Gastroesophageal sphincter (tissue), 4 donors: Measurements from ENCODE around the gene RPN1. TPM values are rescaled to one million over a fixed set of nuclear protein-coding genes. Genes with fewer than 3 reads are reported as not detected.

Source experiments
- ATAC-seq: fragments of 150-250 bp; one replicate; pipeline ENCODE4 v1.9.1; 2016; ENCODE audit warnings: mild to moderate bottlenecking, moderate library complexity
- H3K27ac ChIP-seq, 4 donors: fragments of 200-600 bp; sonication (generic) in 3 of 4; 1 replicate in 3 of 4; 2 replicates in 1 of 4; pipeline ENCODE4 v1.5.1; 2016 to 2019
- H3K27me3 ChIP-seq: fragments of 200-600 bp; sonication (generic); one replicate; pipeline ENCODE4 v1.5.1; 2019
- H3K36me3 ChIP-seq, 2 donors: fragments of 200-600 bp; sonication (generic); one replicate each; pipeline ENCODE4 v1.5.1; 2019; ENCODE audit warnings: control low read depth in 1 of 2
- H3K4me1 ChIP-seq, 3 donors: fragments of 200-600 bp; sonication (generic); 1 replicate in 2 of 3; 2 replicates in 1 of 3; pipeline ENCODE4 v1.5.1; 2016 to 2019; ENCODE audit warnings: control low read depth in 2 of 3
- H3K4me3 ChIP-seq, 2 donors: fragments of 200-600 bp; sonication (generic); one replicate each; pipeline ENCODE4 v1.5.1; 2019; ENCODE audit warnings: mild to moderate bottlenecking in 1 of 2, moderate library complexity in 1 of 2
- H3K9me3 ChIP-seq, 3 donors: fragments of 200-600 bp; sonication (generic); one replicate each; pipeline ENCODE4 v1.5.1; 2017 to 2019; ENCODE audit warnings: control low read depth in 2 of 3
- CTCF ChIP-seq, 4 experiments: fragments of 200-600 bp in 2 of 4; fragments of 450-650 bp in 2 of 4; sonication (generic) in 1 of 4; IDR thresholded peaks; one replicate each; pipeline ENCODE4 v1.5.1; 2017 to 2019; ENCODE audit warnings: antibody characterized with exemption in 4 of 4, mild to moderate bottlenecking in 2 of 4, moderate library complexity in 2 of 4
- EP300 ChIP-seq: sonication (generic); formaldehyde crosslinking; IDR thresholded peaks from one replicate; pipeline ENCODE4 v1.6.1; 2017; ENCODE audit warnings: antibody characterized with exemption, mild to moderate bottlenecking
- POLR2A ChIP-seq, 2 donors: fragments of 450-650 bp; IDR thresholded peaks; one replicate each; pipeline ENCODE4 v1.6.1; 2017; ENCODE audit warnings: antibody characterized with exemption in 2 of 2, mild to moderate bottlenecking in 2 of 2, moderate library complexity in 1 of 2
- POLR2AphosphoS5 ChIP-seq: sonication (generic); formaldehyde crosslinking; IDR thresholded peaks from one replicate; pipeline ENCODE4 v1.6.1; 2017; ENCODE audit warnings: antibody characterized with exemption
- WGBS, 2 donors: methylation state at CpG; one replicate each; pipeline ENCODE4 v1.1.5; 2018; ENCODE audit warnings: low coverage in 1 of 2; 5-methylcytosine and 5-hydroxymethylcytosine counted together
- total RNA-seq, 4 donors: library from RNA; depleted of rRNA; stranded (reverse); fragments of >200 nt; gene quantifications; one replicate each; pipeline ENCODE4 v1.1.0, GENCODE V29; 2016

The RPN1 gene
- total RNA-seq, 4 donors from 2014 or later, result 144 to 243 (median 182) TPM

GRCh38 chr3:128584412-128585020 is 66.1 kb downstream of the RPN1 start:
- Histone ChIP-seq H3K27me3 (peaks cover 15% of the 10 kb centered on the region), H3K27ac (no peak overlapping the region), H3K4me1 (peaks cover 0 to 8% (median 0%) of the 10 kb centered on the region in 3 donors), H3K4me3 (no peak overlapping the region), H3K36me3 (no peaks in the 10 kb centered on the region), H3K9me3 (peaks cover 0 to 10% (median 0%) of the 10 kb centered on the region in 3 donors)
- peak; percentile 80 for ATAC-seq
- no peak for TF ChIP-seq EP300
- TF ChIP-seq CTCF (IDR thresholded peaks at IDR 0.05), result peak in 3 of 4 experiments; percentile 33 to 58 (median 57)
- WGBS, 2 donors, result 16 to 42% methylated on average over 4 to 6 of the region's 13 CpGs

- H3K27ac ChIP-seq, result no peak overlapping the region
- TF ChIP-seq POLR2A (IDR thresholded peaks at IDR 0.05), result no peak
- TF ChIP-seq POLR2AphosphoS5, result no peak
- TF ChIP-seq EP300, result no peak
- no peak for TF ChIP-seq CTCF (IDR thresholded peaks at IDR 0.05)
- ATAC-seq, result no peak
Measured at GRCh38 chr3:128581566-128581965, 69.1 kb downstream of the RPN1 start.

GRCh38 chr3:128579927-128580326 is 70.7 kb downstream of the RPN1 start:
- no peak for ATAC-seq
- 70 to 83% methylated on average over 1 of the region's 2 CpGs for WGBS, 2 donors
- H3K36me3 ChIP-seq, result no peaks in the 10 kb centered on the region
- peaks cover 0 to 10% (median 0%) of the 10 kb centered on the region in 3 donors for H3K9me3 ChIP-seq
- H3K4me3 ChIP-seq, result no peak overlapping the region
- no peak for TF ChIP-seq EP300
- TF ChIP-seq CTCF (IDR thresholded peaks at IDR 0.05), result no peak
- TF ChIP-seq POLR2A (IDR thresholded peaks at IDR 0.05), result no peak
- no peak for TF ChIP-seq POLR2AphosphoS5
- H3K27me3 ChIP-seq, result peaks cover 36% of the 10 kb centered on the region
- H3K4me1 ChIP-seq, result peaks cover 0 to 8% (median 0%) of the 10 kb centered on the region in 3 donors
- H3K27ac ChIP-seq, result no peak overlapping the region

More at GRCh38 chr3:128581566-128581965, 69.1 kb downstream of the RPN1 start:
- Histone ChIP-seq H3K36me3 (no peaks in the 10 kb centered on the region), H3K4me3 (no peak overlapping the region), H3K4me1 (peaks cover 0 to 8% (median 0%) of the 10 kb centered on the region in 3 donors), H3K27me3 (peaks cover 27% of the 10 kb centered on the region), H3K9me3 (peaks cover 0 to 10% (median 0%) of the 10 kb centered on the region in 3 donors)

GRCh38 chr3:128578346-128578745 is 72.3 kb downstream of the RPN1 start:
- no peaks in the 10 kb centered on the region for H3K4me1 ChIP-seq
- H3K9me3 ChIP-seq, result peaks cover 0 to 10% (median 0%) of the 10 kb centered on the region in 3 donors
- no peak overlapping the region for H3K4me3 ChIP-seq
- H3K27ac ChIP-seq, result no peak overlapping the region
- no peak for ATAC-seq
- H3K27me3 ChIP-seq, result peaks cover 35% of the 10 kb centered on the region
- WGBS, 2 donors, result 87 to 91% methylated on average over 7 to 9 of the region's 9 CpGs
- no peaks in the 10 kb centered on the region for H3K36me3 ChIP-seq
- TF ChIP-seq CTCF (IDR thresholded peaks at IDR 0.05), result no peak
- no peak for TF ChIP-seq POLR2AphosphoS5
- TF ChIP-seq EP300, result no peak
- TF ChIP-seq POLR2A (IDR thresholded peaks at IDR 0.05), result no peak

GRCh38 chr3:128577711-128578110 is 72.9 kb downstream of the RPN1 start:
- ATAC-seq, result no peak
- Histone ChIP-seq H3K27me3 (peaks cover 41% of the 10 kb centered on the region), H3K4me1 (peaks cover 0 to 5% (median 0%) of the 10 kb centered on the region in 3 donors), H3K4me3 (no peak overlapping the region), H3K9me3 (peaks cover 0 to 10% (median 0%) of the 10 kb centered on the region in 3 donors), H3K36me3 (no peaks in the 10 kb centered on the region), H3K27ac (no peak overlapping the region)
- WGBS, 2 donors, result 29 to 46% methylated on average over 1 to 7 of the region's 10 CpGs
- no peak for TF ChIP-seq EP300
- no peak for TF ChIP-seq POLR2A (IDR thresholded peaks at IDR 0.05)
- no peak for TF ChIP-seq POLR2AphosphoS5
- TF ChIP-seq CTCF (IDR thresholded peaks at IDR 0.05), result no peak
